CD4-positive, alpha-beta T cell treated with Interleukin-4 for 1 hour (primary cell): ENCODE measurements around the gene CHST15.

Experiments
- DNase-seq, 2 donors: peaks; one replicate each; pipeline ENCODE4 v3.0.0-alpha.2; 2020 to 2022

CHST15 gene

DNA sequence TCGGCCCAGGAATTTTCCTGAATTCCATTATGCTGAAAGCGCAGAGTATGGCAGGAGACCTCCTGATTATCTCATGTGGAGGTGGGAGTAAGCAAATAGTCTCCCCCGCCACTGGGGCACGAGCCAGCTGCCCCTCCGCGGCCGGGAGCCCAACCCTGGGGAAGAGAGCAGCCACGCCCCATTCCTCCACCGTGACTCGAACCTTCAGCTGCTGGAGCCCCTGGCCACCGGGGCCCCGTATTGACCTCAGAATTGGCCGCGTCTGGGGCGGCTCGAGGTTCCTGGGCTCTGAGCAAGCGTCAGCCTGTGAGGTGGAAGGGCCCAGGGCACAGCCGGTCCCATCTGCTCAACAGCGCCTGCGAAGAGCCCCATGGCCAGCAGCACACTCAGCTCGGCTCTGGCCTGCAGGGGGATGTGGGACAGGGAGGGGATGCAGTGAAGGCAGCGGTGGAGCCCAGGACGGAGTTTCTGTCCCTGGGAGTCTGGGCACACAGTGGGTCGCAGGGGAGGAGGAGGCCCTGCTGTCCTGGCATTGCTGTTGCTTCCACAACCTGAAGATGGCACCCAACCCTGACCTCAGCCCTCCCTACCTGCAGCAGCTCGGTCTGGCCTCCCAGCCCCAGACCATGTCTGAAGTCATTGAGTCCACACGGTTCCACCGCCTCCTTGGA, 97.8 kb downstream of the CHST15 start:
- peak; percentile 14 to 60 for DNase-seq

DNA sequence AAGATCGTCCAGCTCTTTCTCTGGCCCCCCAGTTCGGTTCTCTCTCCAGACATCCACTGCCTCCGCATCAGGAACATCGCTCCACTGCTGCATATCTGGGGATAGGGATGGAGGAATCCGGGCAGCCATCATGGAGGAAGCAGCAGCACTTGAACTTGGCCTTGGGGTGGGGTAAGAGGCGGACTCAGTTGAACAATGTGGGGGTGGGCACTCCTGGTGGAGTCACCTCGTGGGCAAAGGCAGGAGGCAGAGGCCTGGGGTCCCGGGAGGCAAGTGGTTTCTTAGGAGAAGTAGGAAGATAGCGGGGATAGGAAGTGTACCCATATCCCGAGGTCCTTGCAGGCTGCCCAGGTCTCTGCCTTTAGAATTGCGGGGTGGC, 98.3 kb downstream of the CHST15 start:
- DNase-seq = no peak

DNA sequence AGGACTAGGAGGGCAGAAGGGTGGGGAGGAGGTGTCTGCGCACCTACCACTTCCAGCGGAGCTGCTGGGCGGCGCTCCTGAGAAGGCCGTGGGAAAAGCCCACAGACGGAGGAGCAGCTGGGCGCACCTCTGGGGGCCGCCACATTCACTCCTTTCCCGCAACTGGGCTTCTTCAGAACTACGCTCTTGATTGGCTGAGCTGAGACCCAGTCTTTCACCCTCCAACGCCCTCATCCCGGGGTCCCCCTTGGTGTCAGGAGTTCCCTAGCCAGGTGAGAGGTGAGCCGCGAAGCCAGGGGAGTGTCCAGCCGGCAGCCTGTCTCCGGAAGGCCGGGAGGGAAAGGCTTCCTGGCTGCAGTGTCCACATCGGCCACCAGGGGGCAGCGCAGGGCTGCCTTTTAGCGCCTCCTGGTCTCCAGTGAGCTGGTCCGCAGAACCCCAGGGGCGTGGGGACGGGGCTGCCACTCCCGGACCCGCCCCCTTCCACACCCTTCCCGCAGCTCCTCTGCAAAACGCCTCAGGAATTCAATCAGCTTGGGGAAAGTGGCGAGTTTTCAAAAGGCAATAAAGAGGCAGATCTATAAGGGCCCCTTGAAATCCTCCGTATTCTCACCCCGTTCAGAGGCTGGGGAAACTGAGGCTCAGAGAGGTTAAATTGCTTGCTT, 98.8 kb downstream of the CHST15 start:
- peak; percentile 77 to 78 for DNase-seq

DNA sequence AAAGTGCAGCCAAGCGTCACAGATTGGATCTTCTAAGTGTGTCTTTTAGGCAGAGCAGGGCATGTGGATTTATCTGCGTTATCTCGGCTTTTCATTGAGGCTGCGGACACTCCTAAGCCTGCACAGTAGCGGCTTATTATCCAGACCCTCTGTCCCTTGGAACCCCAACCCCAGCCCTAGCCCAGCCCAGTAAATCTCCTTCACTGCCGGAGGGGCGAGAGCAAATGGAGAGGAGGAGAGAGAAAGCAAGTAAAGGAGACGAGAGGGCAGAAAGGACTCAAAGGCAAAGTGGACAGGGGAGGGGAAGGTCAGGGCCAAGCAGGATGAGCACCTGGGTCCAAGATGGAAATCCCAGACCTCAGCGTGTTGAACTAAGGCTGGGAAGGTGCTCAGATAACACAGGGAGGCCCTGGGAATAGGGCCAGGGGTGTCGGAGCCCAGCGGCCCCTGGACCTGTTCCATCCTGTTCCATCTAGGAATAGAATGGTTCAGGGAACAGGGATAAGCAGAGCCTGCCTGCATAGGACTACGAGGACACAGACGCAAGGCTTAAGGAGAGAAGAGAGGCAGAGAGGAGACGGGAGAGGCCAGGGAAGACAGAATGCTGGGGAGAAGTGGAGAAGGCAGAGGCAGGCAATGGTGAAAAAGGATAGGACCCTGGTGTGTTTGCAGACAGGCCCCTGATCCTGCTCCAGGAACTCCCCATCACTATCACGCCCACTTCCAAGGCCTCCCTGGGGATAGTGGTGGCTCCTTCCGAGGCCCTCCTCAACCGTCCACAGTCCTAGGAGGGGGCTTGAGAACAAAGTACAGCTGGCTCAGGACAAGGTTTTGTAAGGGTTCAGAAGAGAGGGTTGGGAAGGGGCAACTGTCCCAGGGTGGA, 99.6 kb downstream of the CHST15 start:
- no peak for DNase-seq

DNA sequence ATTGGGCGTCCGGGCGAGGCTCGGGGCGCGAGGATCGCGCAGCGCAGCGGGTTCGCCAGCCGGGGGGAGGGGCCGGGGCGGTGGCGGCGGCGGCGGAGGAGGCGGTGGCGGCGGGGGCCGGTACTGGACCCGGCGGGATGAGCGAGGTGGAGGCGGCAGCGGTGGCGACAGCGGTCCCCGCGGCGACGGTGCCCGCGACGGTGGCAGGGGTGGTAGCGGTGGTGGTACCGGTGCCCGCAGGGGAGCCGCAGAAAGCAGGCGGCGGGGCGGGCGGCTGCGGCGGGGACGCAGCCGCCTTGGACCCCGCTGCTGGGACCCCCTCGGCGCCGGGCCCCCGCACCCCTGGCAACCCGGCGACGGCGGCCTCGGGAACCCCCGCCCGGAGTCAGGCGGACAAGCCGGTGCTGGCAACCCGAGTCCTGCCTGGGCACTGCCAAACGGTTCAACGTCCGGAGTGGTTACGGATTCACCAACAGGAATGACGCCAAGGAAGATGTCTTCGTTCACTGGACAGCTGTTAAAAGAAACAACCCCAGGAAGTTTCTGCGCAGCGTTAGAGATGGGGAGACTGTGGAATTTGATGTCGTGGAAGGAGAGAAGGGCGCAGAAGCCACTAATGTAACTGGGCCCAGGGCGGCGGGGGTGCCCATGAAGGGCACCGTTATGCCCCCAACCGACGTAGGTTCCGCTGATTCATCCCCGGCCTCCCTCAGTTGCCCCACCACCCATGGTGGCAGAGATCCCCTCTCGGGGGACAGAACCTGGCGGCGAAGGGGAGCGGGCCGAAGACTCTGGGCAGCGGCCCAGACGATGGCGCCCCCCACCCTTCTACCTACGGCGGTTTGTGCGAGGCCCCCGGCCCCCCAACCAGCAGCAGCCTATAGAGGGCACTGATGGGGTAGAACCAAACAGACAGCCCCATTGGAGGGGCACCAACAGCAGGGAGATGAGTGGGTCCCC, 101.5 kb downstream of the CHST15 start:
- no peak for DNase-seq

- no peak for DNase-seq
Measured at GRCh38 chr10:123990889-123991288, 102.5 kb downstream of the CHST15 start.

GRCh38 chr10:123988694-123989093, 104.7 kb downstream of the CHST15 start:
- no peak for DNase-seq

DNA sequence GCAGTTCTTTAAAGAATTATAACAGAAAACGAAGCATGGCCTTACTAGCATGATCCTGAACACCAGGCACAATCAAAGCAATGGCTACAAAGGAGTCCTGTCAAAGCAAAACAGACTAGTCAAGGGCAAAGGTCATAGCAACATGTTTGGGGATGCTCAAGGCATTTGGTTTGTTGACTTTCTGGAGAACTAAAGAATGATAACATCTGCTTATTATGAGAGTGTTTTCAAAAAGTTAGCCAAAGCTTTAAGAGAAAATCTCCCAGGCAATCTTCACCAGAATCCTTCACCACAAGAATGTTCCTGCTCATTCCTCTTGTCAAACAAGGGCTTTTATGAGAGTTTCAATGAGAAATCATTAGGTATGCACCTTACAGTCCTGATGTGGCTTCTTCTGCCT, 106.7 kb downstream of the CHST15 start:
- no peak for DNase-seq

DNA sequence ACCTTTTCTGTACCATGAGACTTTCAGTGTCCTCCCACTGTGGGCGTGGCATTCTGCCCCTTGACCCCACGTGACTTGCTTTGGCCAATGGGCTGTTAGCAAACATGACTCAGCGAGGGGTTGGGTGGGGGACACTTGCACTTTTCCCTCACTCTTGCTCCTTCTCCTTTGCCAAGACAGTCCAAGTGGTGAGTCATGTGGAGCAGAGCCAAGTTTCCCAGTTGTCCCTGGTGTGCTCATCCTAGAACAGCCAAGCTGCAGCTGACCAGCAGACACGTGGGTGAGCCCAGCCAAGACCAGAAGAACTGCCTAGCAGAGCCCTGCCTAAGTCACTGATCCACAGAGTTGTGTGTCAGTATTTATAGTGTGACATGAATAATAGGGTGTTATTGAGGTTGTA, 119.0 kb downstream of the CHST15 start:
- DNase-seq = no peak

- no peak for DNase-seq
Measured at GRCh38 chr10:123972481-123973401, 120.7 kb downstream of the CHST15 start.

GRCh38 chr10:123970927-123971286, 122.5 kb downstream of the CHST15 start:
- no peak for DNase-seq

GRCh38 chr10:123970207-123970926, 123.0 kb downstream of the CHST15 start:
- DNase-seq = no peak

DNA sequence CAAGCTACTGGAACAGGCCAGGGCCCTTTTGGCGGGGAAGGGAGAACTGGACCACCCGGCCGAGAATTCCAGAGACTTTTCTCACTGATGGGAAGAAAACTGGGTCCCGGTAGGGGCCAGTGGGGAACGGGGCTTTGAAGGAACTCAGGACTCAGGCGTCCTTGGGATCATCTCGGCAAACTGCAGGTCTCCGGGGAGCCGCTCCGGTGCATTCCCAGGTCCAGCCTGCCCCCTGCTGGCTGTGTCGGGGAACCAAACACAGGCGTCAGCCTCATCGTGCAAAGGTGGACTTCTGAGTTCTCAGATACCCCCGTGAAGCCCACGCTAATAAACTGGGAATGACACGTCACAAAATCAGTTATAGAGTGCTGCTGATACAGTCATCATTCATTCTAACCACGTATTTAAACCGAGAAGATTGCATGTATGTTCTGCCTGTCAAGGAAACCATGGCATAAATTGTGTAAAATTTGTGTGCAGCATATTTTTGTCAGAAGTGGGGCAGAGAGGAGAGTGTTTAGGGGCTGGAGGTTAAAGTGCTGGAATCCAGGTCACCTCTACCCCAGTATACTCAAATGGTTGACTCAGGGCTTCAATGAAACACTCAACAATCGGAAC, 125.7 kb downstream of the CHST15 start:
- peak; percentile 14 to 33 for DNase-seq

DNA sequence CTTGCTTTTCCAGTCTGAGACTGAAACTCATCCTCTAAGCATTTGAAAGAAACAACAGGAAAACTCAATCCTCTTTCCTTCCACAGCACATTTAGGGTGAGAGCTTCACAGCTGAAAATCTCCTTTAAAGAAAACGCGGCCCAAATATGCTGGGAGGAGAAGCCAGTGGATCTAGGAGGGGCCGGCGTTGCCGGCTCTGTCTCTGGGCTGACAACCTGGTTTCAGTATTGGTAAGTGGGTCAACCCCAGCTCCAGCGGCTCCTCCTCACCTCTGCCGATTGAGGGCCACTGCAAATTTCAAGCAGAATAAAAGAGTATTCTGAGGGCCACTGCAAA, 126.5 kb downstream of the CHST15 start:
- DNase-seq = no peak

GRCh38 chr10:123965973-123966895, 127.2 kb downstream of the CHST15 start:
- DNase-seq = no peak

DNA sequence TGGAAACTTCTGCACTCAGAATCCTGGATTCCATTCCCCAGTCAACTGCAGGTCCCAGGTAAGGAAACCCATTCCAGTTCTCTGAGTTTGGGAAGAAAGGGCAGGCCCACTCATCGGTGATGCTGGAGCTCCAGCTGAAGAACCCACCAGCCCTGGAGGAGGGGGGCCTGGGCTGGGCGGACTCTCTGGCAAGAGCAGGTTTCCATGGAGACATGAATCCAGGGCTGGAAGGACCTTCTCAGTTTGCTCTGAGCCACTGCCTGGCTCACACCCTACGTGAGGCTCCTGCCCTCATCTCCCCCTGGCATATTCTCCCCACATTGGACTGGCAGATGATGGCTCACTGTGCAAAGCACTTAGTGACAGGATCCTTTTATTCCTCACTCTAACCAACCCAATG, 128.4 kb downstream of the CHST15 start:
- no peak for DNase-seq

GRCh38 chr10:123962756-123963530, 130.5 kb downstream of the CHST15 start:
- no peak for DNase-seq

DNA sequence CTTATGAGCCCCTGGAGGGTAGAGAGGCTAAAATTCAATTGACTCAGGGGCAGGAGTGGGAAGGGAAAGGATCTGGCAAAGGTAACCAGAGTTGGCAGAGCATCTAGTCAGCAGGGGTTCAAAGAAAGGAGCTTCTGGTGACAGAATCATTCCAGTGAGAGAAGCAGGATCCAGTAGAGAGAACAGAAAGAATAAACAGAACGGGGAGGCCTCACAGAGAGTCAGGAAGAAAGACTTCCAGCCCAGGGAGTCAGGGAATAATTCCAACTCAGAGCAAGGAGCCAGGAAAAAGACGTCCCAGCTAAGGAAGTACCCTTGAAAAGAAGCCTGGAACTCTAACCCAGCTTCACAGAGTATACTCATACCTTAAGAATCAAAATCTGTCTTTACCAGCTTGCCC, 135.2 kb downstream of the CHST15 start:
- DNase-seq = no peak
